Activated CD4-positive, alpha-beta T cell treated with anti-CD3 and anti-CD28 coated beads for 36 hours (primary cell): ENCODE data around the gene FGR. TPM values are rescaled to one million over a fixed set of nuclear protein-coding genes. Genes with fewer than 3 reads are reported as not detected.

ENCODE experiments used
- ATAC-seq: fragments of 200-7000 bp; cut with Tn5 transposase; one replicate; pipeline ENCODE4 v1.10.0; 2021; ENCODE audit warnings: mild to moderate bottlenecking, moderate library complexity
- CTCF ChIA-PET: fragments of 350-600 bp; sonication (Branson Sonifier 250); formaldehyde crosslinking; loops from one replicate; lab custom pipeline; 2021; ENCODE audit warnings: antibody characterized with exemption; lab: Charles Lee
- POLR2A ChIA-PET: fragments of 350-600 bp; sonication (Branson Sonifier 250); formaldehyde crosslinking; loops from one replicate; lab custom pipeline; 2021; ENCODE audit warnings: antibody characterized with exemption, inconsistent platforms; lab: Charles Lee
- DNase-seq: peaks from one replicate; pipeline ENCODE4 v3.0.0-alpha.2; 2020
- H3K27ac Mint-ChIP-seq: one replicate; pipeline ENCODE4 v1.8.0; 2021; ENCODE audit warnings: mixed read lengths
- H3K27me3 Mint-ChIP-seq: one replicate; pipeline ENCODE4 v1.8.0; 2021; ENCODE audit warnings: mixed read lengths
- H3K36me3 Mint-ChIP-seq: one replicate; pipeline ENCODE4 v1.8.0; 2021; ENCODE audit warnings: low read depth, mixed read lengths
- H3K4me1 Mint-ChIP-seq: one replicate; pipeline ENCODE4 v1.8.0; 2021; ENCODE audit warnings: mixed read lengths
- H3K4me3 Mint-ChIP-seq: one replicate; pipeline ENCODE4 v1.8.0; 2021; ENCODE audit warnings: mild to moderate bottlenecking, moderate library complexity, mixed read lengths
- H3K9me3 Mint-ChIP-seq: one replicate; pipeline ENCODE4 v1.8.0; 2021; ENCODE audit warnings: low read depth, mixed read lengths
- intact Hi-C, 2 experiments: fragments of 100-400 bp; cut with DNase I in 1 of 2; cut with micrococcal nuclease in 1 of 2; formaldehyde crosslinking; loops; one replicate each; pipeline versions ENCODE4 v1.14.2 to v1.15.1; 2022 to 2024; cut with DNase I, micrococcal nuclease
- total RNA-seq, 2 experiments: library from RNA; stranded (reverse); gene quantifications; one replicate each; pipeline ENCODE4 v1.2.3, GENCODE V29; 2021

Gene FGR
- total RNA-seq, 2 experiments from 2014 or later, result 0.11 TPM; not detected in 1

DNA sequence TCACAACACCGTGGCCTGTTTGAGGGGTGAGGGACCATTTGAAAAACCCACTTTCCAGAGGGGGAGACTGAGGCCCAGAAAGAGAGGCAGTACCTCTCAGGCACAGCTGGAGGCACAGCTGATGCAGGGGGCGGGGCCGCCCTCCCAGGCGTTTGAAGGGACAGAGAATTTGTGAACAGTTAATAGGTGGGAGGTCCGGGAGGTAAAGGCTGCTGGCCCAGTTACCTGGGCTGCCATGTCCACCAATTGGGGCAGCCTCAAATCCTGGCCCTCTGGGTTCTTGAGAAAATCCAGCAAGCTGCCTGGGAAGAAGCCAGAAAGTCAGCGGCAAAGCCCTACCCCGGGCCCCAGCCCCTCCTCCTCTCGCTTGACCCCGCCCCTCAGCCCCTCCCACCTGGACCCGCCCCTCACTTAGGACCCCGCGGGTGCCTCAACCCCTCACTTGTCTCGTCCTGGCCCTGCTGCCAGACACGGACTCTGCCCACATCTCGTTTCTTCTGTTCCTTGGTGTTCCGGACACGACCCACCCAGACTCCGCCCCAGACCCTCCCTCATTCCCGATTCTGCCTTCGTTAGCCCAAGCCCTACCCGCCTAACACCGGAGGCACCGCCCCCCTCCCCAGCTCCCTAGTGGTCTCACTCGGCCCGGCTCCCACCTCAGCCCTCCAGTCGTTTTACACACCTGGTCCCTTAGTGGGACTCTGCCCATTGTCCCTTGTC is 20.2 kb downstream of the FGR start:
- H3K27ac Mint-ChIP-seq, result no peak overlapping the region
- DNase-seq (no peak), ATAC-seq (no peak)
- H3K4me1 Mint-ChIP-seq, result peaks cover 47% of the 10 kb centered on the region
- H3K9me3 Mint-ChIP-seq, result no peaks in the 10 kb centered on the region
- H3K27me3 Mint-ChIP-seq, result no peaks in the 10 kb centered on the region
- ChIA-PET POLR2A (no interaction called here), CTCF (interaction anchor here (0.6 to 3.8 kb wide), 9 partner anchors 16 to 1514 kb away, joined by 3 to 33 read pairs (median 4); no protein-coding TSS in a partner anchor)
- no peak overlapping the region for H3K4me3 Mint-ChIP-seq
- intact Hi-C loops, result loop anchor here in 1 of 2 experiments (2.0 kb wide), 1 partner anchor 22 kb away; no protein-coding TSS in a partner anchor
- H3K36me3 Mint-ChIP-seq, result no peaks in the 10 kb centered on the region

DNA sequence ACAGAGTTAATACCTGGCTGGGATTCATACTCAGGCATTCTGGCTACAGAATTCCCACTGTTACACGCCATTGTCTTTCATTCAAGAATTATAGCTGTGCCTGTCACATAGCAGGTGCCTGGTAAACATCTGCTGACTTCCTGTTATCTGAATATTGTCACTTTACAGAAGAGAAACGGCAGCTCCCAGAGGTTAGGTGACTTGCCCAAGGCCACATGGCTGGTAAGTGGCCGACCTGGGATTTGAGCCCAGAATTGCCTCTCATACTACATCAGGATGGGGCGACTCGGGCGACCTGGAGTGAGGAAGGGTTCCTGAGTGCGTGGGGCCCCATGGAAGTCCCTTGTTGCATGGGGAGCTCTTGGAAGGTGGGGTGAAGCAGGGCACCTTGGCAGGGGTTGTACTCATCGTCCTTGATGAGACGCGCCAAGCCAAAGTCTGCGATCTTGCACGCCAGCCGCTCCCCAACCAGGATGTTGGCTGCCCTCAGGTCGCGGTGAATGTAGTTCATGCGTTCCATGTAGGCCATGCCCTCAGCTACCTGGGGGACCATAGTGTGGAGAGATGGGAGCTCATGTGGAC is 20.9 kb downstream of the FGR start:
- no peak for DNase-seq
- Mint-ChIP-seq H3K9me3 (no peaks in the 10 kb centered on the region), H3K4me3 (no peak overlapping the region), H3K4me1 (peaks cover 42% of the 10 kb centered on the region), H3K27ac (peak overlapping the region; percentile 12), H3K27me3 (no peaks in the 10 kb centered on the region), H3K36me3 (no peaks in the 10 kb centered on the region)
- POLR2A ChIA-PET, result no interaction called here
- ATAC-seq, result no peak
- intact Hi-C loops, result loop anchor here in 1 of 2 experiments (2.0 kb wide), 1 partner anchor 23 kb away; no protein-coding TSS in a partner anchor
- CTCF ChIA-PET, result interaction anchor here (0.6 to 3.8 kb wide), 10 partner anchors 17 to 1513 kb away, joined by 3 to 33 read pairs (median 3); no protein-coding TSS in a partner anchor

DNA sequence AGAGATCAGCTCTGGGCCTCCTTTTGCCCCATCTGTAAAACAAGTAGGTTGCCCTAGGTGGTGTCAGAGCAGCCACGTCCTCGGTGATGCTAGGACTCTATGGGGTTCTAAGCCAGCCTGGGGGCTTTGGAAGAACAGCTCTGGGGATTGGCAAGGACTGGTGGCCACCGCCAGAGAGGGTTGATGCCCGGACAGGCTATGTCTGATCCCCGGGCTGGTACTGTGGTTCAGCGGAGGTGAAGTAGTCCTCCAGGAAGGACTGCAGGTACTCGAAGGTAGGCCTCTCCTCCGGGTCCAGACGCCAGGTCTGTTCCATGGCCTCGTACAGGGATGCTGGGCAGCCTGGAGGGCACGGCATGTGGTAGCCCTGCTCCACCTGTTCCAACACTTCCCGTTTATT is 22.3 kb downstream of the FGR start:
- Mint-ChIP-seq H3K27ac (no peak overlapping the region), H3K4me3 (no peak overlapping the region), H3K9me3 (no peaks in the 10 kb centered on the region), H3K4me1 (peaks cover 30% of the 10 kb centered on the region), H3K36me3 (no peaks in the 10 kb centered on the region), H3K27me3 (no peaks in the 10 kb centered on the region)
- POLR2A ChIA-PET, result no interaction called here
- DNase-seq, result no peak
- no peak for ATAC-seq
- CTCF ChIA-PET, result interaction anchor here (0.5 to 3.8 kb wide), 2 partner anchors 50 to 205 kb away, joined by 3 to 33 read pairs; no protein-coding TSS in a partner anchor
- intact Hi-C loops, result no loop called here

DNA sequence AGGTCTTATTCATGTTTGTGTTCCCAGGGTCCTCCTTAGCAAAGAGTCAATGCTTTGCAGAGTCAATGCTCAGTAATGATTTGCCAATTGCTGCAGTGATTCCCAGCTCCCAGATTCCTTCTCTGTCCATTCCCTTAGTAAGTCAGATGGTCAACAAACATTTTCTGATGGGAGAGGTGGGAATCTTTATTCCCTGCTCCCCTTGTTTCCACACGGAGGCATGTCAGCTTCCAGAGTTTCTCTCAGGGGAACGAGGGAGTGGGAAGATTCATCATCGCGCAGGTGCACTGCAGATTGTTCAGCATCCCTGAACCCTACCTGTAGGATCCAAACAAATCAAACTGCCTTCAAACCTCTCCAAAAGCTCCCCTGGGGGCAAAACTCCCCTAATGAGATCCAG is 23.5 kb downstream of the FGR start:
- CTCF ChIA-PET, result interaction anchor here (0.6 to 2.2 kb wide), 3 partner anchors 51 to 78 kb away, joined by 6 to 23 read pairs (median 6); no protein-coding TSS in a partner anchor
- H3K4me1 Mint-ChIP-seq, result peaks cover 26% of the 10 kb centered on the region
- H3K9me3 Mint-ChIP-seq, result no peaks in the 10 kb centered on the region
- DNase-seq (no peak), ATAC-seq (no peak)
- H3K4me3 Mint-ChIP-seq, result no peak overlapping the region
- no peak overlapping the region for H3K27ac Mint-ChIP-seq
- intact Hi-C loops, result no loop called here
- H3K36me3 Mint-ChIP-seq, result no peaks in the 10 kb centered on the region
- POLR2A ChIA-PET, result interaction anchor here (0.5 kb wide), 1 partner anchor 53 kb away, joined by 3 read pairs; no protein-coding TSS in a partner anchor
- no peaks in the 10 kb centered on the region for H3K27me3 Mint-ChIP-seq

DNA sequence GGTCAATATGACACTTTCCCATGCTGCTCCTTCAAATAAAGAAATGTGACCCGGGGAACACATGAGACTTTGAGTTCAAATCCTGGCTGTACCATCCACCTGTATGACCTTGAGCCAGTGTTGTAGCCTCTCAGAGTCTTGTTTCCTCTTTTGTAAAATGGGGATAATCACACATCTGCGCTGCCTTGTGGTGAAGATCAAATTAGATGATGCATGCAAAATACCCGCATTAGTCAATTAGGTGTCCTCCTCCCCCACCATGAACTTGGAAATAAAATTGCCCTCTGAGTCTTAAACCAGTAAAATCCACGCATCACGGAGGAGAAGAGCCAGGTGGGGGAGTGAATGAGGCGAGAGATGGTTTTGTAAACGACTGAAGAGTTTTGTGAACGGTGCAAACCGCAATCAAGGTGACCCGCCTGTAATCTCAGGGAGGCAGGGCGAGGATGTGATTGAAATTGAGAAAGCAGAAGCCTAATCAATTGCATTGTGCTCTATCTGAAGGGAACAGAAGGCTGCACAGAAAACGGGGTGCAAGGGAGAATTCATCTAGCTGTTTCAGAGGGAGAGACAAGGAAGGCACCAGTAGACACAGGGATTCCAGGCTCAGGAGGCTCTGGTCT is 25.3 kb downstream of the FGR start:
- no peak overlapping the region for H3K27ac Mint-ChIP-seq
- H3K36me3 Mint-ChIP-seq, result no peaks in the 10 kb centered on the region
- H3K4me3 Mint-ChIP-seq, result no peak overlapping the region
- POLR2A ChIA-PET, result no interaction called here
- intact Hi-C loops, result loop anchor here in 1 of 2 experiments (10.0 kb wide), 1 partner anchor 285 kb away; the partner anchor contains the start of gene TMEM222
- DNase-seq, result peak; percentile 38
- H3K4me1 Mint-ChIP-seq, result peaks cover 20% of the 10 kb centered on the region
- ATAC-seq, result peak; percentile 22
- CTCF ChIA-PET, result interaction anchor here (0.8 to 6.7 kb wide), 7 partner anchors 23 to 196 kb away, joined by 3 to 172 read pairs (median 8); no protein-coding TSS in a partner anchor
- no peaks in the 10 kb centered on the region for H3K27me3 Mint-ChIP-seq
- no peaks in the 10 kb centered on the region for H3K9me3 Mint-ChIP-seq

DNA sequence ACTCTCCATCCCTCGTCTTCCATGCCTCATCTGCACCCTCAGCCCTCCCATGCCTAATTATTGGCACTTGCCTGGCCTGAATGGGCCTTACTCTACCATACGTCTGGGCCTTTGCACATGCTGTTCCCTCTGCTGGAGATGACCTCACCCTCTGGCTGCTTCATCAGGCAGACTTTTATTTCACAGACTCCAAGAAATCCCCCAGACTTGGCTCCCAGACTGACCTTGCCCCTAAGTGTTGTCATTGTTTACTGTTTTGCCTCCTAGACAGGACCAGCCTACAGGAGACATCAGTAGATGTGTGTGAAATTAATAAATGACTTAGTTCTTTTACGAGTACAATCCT is 25.8 kb downstream of the FGR start:
- Mint-ChIP-seq H3K4me3 (no peak overlapping the region), H3K36me3 (no peaks in the 10 kb centered on the region), H3K9me3 (no peaks in the 10 kb centered on the region), H3K27ac (no peak overlapping the region), H3K4me1 (peaks cover 16% of the 10 kb centered on the region), H3K27me3 (no peaks in the 10 kb centered on the region)
- POLR2A ChIA-PET, result no interaction called here
- peak; percentile 9 for ATAC-seq
- DNase-seq, result peak; percentile 24
- CTCF ChIA-PET, result interaction anchor here (0.8 to 6.7 kb wide), 7 partner anchors 24 to 211 kb away, joined by 3 to 172 read pairs (median 8); no protein-coding TSS in a partner anchor
- intact Hi-C loops, result loop anchor here in 1 of 2 experiments (10.0 kb wide), 1 partner anchor 284 kb away; the partner anchor contains the start of gene TMEM222

DNA sequence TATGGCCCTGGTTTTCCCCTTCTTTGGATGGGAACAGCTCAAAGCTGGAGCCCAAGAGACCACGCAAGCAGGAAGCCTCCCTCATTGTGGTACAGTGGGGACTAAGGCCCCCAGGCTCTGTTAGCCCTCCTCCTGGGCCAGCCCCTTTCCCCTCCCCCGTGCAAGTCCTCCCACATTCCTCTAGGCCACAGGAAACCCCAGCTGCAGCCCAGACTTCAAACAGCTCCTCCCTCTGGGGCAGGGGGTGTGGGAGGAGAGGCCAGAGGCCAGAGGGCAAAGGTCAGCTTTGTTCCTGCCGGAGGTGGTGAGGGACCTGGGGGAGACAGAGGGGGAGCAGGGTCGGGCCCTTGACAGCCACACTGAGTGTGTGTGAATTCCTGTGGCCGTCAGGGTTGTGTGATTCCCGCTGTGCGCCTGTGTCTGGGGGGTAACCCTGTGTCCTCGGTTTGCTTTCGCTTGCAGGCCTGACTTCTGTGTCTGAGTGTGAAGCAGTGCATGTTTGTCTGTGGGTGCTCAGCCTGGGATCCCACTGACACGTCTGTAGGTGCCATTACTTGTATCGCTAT is 27.7 kb downstream of the FGR start:
- POLR2A ChIA-PET, result interaction anchor here (0.6 to 2.3 kb wide), 2 partner anchors 36 to 55 kb away, joined by 4 to 7 read pairs; no protein-coding TSS in a partner anchor
- DNase-seq (no peak), ATAC-seq (no peak)
- H3K4me1 Mint-ChIP-seq, result peaks cover 9% of the 10 kb centered on the region
- no peaks in the 10 kb centered on the region for H3K9me3 Mint-ChIP-seq
- no peaks in the 10 kb centered on the region for H3K27me3 Mint-ChIP-seq
- CTCF ChIA-PET, result interaction anchor here (0.6 to 6.7 kb wide), 56 partner anchors 10 to 610 kb away, joined by 3 to 172 read pairs (median 4); partner anchors contain the start of gene IFI6
- intact Hi-C loops, result loop anchor here in 1 of 2 experiments (2.0 to 10.0 kb wide), 3 partner anchors 191 to 311 kb away; partner anchors contain the start of gene TMEM222
- H3K4me3 Mint-ChIP-seq, result no peak overlapping the region
- H3K36me3 Mint-ChIP-seq, result no peaks in the 10 kb centered on the region
- H3K27ac Mint-ChIP-seq, result no peak overlapping the region

DNA sequence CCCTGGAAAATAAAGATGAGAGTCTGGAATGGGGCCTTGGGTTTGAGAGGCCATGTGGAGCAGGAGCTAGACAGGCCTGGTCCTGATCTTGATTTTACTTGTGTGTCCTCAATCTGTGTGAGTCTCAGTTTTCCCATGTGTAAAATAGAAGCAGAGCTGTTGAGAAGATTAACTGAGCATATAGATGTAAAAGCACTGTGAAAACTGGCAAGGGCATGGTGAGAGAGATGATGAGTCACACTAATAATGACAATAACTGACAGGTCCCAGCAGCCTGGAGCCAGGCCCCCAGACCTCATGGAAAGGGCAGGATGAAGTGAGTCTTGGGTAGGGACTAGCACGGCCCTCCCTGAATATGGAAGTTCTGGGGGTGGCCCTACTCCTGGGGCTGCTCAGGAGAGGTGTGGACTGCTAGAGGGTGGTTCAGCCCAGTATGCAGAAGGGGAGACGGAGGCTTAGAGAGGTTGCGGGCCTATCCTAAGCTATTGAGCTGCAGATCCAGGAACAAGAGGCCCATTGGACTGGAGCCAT is 28.2 kb downstream of the FGR start:
- peak overlapping the region; percentile 58 for H3K27ac Mint-ChIP-seq
- intact Hi-C loops, result loop anchor here (1.0 to 10.0 kb wide), 8 partner anchors 50 to 310 kb away; partner anchors contain the start of genes GPR3 (in 1 of the 2) and TMEM222 (in 1 of the 2)
- H3K36me3 Mint-ChIP-seq, result no peaks in the 10 kb centered on the region
- no peaks in the 10 kb centered on the region for H3K27me3 Mint-ChIP-seq
- no peak for ATAC-seq
- no peaks in the 10 kb centered on the region for H3K9me3 Mint-ChIP-seq
- ChIA-PET CTCF (interaction anchor here (0.5 to 6.7 kb wide), 55 partner anchors 10 to 740 kb away, joined by 3 to 172 read pairs (median 4); partner anchors contain the start of gene XKR8), POLR2A (interaction anchor here (2.3 kb wide), 1 partner anchor 55 kb away, joined by 7 read pairs; no protein-coding TSS in a partner anchor)
- DNase-seq, result no peak
- peaks cover 10% of the 10 kb centered on the region for H3K4me1 Mint-ChIP-seq
- H3K4me3 Mint-ChIP-seq, result no peak overlapping the region

DNA sequence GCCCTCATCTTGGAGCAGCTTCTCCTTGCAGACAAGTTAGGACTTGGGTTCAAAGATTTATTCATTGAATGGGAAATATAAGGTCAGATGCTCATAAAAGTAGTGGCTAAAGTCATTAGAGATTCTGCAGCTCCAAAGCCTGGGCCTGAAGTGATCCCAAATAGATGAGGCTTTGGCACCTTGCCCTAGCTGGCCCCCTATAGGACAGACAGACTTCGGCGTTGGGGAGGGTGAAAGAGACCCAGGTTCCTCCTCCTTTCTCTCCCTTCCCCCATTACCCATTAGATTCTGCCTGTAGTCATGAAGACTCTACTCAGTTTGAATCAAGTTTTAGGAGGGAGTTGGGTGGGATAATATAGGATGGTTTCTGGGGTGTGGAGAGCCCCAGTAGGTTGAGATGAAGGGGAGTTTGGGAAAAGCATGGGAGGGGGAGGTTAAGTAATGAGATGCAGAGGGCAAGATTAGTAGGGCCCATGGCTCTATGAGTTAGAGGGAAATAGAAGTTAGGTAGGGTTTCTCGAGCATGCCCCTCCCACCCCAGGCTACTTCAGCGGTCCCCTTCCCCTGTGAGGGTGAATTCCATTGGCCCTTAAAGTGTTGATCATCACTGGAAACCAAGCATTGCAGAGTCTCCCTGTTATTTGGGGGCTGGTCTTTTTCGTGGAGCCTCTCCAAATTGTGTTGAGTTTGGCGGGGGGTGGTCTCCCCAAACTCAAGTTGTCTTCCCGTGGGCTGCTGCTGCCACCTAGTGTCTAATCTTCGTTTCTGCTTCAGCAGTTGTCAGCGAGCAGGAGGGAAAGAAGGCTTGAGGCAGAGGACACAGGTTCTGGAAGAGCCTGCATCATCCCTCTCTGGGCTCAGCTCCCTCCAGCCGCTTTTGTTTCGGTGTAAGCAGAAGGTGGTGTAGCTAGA is 28.9 kb downstream of the FGR start:
- Mint-ChIP-seq H3K27ac (peak overlapping the region; percentile 58), H3K4me1 (peaks cover 15% of the 10 kb centered on the region), H3K27me3 (no peaks in the 10 kb centered on the region), H3K36me3 (no peaks in the 10 kb centered on the region), H3K4me3 (no peak overlapping the region), H3K9me3 (no peaks in the 10 kb centered on the region)
- ATAC-seq, result no peak
- ChIA-PET POLR2A (interaction anchor here (0.8 to 2.3 kb wide), 2 partner anchors 56 to 185 kb away, joined by 3 to 7 read pairs; no protein-coding TSS in a partner anchor), CTCF (interaction anchor here (0.5 to 6.7 kb wide), 66 partner anchors 11 to 739 kb away, joined by 3 to 172 read pairs (median 4); partner anchors contain the start of genes IFI6 and XKR8)
- peak; percentile 79 for DNase-seq
- intact Hi-C loops, result loop anchor here (1.0 to 10.0 kb wide), 9 partner anchors 50 to 309 kb away; partner anchors contain the start of genes GPR3 (in 1 of the 2) and TMEM222 (in 1 of the 2)
